Keratinocyte (primary cell): ENCODE measurements around the gene TRIM63.

Experiments
- CTCF ChIP-seq, 3 experiments: IDR thresholded peaks in 1 of 3; conservative IDR thresholded peaks in 1 of 3; optimal IDR thresholded peaks in 1 of 3; 2 replicates in 2 of 3; 3 replicates in 1 of 3; pipeline versions ENCODE3 to v1.5.1; 2011; ENCODE audit warnings: low read length in 3 of 3, mild to moderate bottlenecking in 3 of 3, moderate library complexity in 2 of 3, control low read depth in 1 of 3, inconsistent platforms in 1 of 3; ENCODE audit not compliant: insufficient read depth in 2 of 3; ENCODE audit errors: extremely low read depth in 1 of 3
- EZH2 ChIP-seq: IDR thresholded peaks from one replicate; pipeline ENCODE4 v1.6.1; 2012; ENCODE audit warnings: inconsistent platforms, mild to moderate bottlenecking, low read length, moderate library complexity

- no peak for TF ChIP-seq CTCF (optimal IDR thresholded peaks at IDR 0.05 in 1 of 3, IDR thresholded peaks at IDR 0.05 in 1 of 3, conservative IDR thresholded peaks at IDR 0.05 in 1 of 3; ENCODE audit: extremely low read depth in 1 of 3, insufficient read depth in 2 of 3, low read length in 3 of 3)
- TF ChIP-seq EZH2, result no peak
These were observed 16.7 kb upstream of the TRIM63 start for GRCh38 chr1:26084091-26084561.
